T1000 (cell line): ENCODE data around the gene UPF3A.
"Not testable (repeated sequence)": the region's sequence is repeated elsewhere in the genome, so short reads cannot be mapped to it uniquely, and the experiment has no call there.

Source experiments
- DNase-seq: peaks from one replicate; lab custom pipeline; 2025; ENCODE audit warnings: mixed read lengths; lab: John Stamatoyannopoulos, UW

The UPF3A gene

GRCh38 chr13:114336457-114336856 lies 55.1 kb downstream of the UPF3A start:
- not testable (repeated sequence) for DNase-seq

- DNase-seq = no peak
These were observed 57.6 kb downstream of the UPF3A start for GRCh38 chr13:114338959-114339358.

GRCh38 chr13:114339857-114340534 lies 58.6 kb downstream of the UPF3A start:
- DNase-seq = peak; percentile 38

GRCh38 chr13:114341003-114341777 lies 59.8 kb downstream of the UPF3A start:
- no peak for DNase-seq

- not testable (repeated sequence) for DNase-seq
These were observed 65.9 kb downstream of the UPF3A start for GRCh38 chr13:114347256-114347655.

GRCh38 chr13:114352763-114353162 lies 71.4 kb downstream of the UPF3A start:
- peak; percentile 50 for DNase-seq

GRCh38 chr13:114353382-114353781 lies 72.0 kb downstream of the UPF3A start:
- not testable (repeated sequence) for DNase-seq
